GM08714 (cell line): ENCODE measurements around the gene OLIG3.

Source experiments
- H3K4me3 ChIP-seq: fragments of 200-500 bp; sonication (Bioruptor generic); 2 replicates; pipeline ENCODE4 v1.5.1; 2014; ENCODE audit warnings: mild to moderate bottlenecking, low read length, inconsistent platforms
- ZNF274 ChIP-seq: IDR thresholded peaks from 2 replicates; pipeline ENCODE4 v1.6.1; 2012; ENCODE audit warnings: mild to moderate bottlenecking, low read depth, low read length

Gene OLIG3

GRCh38 chr6:137452333-137452894 is 41.8 kb downstream of the OLIG3 start:
- H3K4me3 ChIP-seq, result no peak overlapping the region
- no peak for TF ChIP-seq ZNF274

DNA sequence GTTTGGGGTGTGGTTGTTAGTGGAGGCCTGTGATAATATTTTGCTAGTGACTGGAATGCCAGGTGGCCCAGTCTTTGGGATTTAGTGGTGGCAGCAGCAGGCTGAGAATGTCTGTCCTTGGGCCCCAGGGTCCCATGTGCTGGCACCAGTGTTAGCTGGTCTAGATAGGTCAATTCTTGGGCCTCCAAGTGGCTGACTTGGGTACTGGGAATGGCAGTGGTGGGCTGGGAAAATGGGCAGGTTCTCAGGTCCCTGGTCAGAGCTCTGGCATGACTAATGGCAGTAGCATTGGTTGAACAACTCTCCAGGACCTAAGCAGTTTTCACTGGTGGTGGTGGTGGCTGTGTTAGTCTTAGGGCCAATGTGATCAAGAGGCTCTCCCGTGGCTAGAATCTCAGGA is 50.3 kb downstream of the OLIG3 start:
- TF ChIP-seq ZNF274, result no peak
- H3K4me3 ChIP-seq, result no peak overlapping the region
